Retinal pigment epithelial cell (primary cell): ENCODE data around the gene NSD1.
"Not testable (repeated sequence)": the region's sequence is repeated elsewhere in the genome, so short reads cannot be mapped to it uniquely, and the experiment has no call there.

ENCODE experiments used
- DNase-seq: peaks from one replicate; pipeline ENCODE4 v3.0.0-alpha.2; 2010; ENCODE audit warnings: low read depth
- H3K4me3 ChIP-seq: 2 replicates; pipeline ENCODE4 v1.5.1; 2011; ENCODE audit warnings: mild to moderate bottlenecking, low read length, control low read depth, moderate library complexity
- TF ChIP-seq, protein P1 (sequence below): conservative IDR thresholded peaks from 2 replicates; pipeline ENCODE4 v1.5.1; 2011; ENCODE audit warnings: low read depth, low read length, control low read depth, inconsistent platforms

The NSD1 gene

DNA sequence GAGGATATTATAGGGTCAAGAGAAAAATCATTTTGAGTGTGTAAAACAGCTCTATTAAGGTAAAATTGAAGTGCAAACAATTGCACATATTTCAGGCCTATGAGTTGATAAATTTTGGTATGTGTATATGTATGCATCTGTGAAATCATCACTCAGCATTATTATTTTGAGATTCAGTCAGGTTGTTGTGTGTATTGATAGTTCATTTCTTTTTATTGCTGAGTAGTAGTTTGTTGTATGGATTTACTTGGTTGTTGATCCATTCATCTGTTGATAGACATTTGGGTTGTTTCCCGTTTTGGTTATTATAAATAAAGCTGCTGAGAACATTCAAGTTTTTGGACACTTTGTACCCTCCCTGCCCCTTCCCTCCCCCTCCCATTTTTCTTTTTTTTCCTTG is 119.7 kb downstream of the NSD1 start:
- H3K4me3 ChIP-seq: no peak overlapping the region
- no peak for DNase-seq
- TF ChIP-seq, protein P1, sequence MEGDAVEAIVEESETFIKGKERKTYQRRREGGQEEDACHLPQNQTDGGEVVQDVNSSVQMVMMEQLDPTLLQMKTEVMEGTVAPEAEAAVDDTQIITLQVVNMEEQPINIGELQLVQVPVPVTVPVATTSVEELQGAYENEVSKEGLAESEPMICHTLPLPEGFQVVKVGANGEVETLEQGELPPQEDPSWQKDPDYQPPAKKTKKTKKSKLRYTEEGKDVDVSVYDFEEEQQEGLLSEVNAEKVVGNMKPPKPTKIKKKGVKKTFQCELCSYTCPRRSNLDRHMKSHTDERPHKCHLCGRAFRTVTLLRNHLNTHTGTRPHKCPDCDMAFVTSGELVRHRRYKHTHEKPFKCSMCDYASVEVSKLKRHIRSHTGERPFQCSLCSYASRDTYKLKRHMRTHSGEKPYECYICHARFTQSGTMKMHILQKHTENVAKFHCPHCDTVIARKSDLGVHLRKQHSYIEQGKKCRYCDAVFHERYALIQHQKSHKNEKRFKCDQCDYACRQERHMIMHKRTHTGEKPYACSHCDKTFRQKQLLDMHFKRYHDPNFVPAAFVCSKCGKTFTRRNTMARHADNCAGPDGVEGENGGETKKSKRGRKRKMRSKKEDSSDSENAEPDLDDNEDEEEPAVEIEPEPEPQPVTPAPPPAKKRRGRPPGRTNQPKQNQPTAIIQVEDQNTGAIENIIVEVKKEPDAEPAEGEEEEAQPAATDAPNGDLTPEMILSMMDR: no peak

DNA sequence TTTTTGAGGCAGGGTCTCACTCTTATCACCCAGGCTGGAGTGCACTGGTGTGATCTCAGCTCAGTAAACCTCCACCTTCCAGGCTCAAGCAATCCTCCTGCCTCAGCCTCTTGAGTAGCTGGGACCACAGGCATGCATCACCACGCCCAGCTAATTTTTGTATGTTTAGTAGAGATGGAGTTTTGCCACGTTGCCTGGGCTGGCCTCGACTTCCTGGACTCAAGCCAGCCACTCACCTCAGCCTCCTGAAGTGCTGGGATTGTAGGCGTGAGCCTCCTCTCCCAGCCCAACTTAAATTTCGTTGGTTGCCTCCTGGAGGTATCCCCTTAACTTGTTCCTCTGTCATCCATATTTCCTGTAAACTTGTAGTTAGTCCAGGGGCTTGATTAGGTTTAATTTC is 122.7 kb downstream of the NSD1 start:
- no peak for DNase-seq
- TF ChIP-seq, protein P1: no peak
- H3K4me3 ChIP-seq: no peak overlapping the region

DNA sequence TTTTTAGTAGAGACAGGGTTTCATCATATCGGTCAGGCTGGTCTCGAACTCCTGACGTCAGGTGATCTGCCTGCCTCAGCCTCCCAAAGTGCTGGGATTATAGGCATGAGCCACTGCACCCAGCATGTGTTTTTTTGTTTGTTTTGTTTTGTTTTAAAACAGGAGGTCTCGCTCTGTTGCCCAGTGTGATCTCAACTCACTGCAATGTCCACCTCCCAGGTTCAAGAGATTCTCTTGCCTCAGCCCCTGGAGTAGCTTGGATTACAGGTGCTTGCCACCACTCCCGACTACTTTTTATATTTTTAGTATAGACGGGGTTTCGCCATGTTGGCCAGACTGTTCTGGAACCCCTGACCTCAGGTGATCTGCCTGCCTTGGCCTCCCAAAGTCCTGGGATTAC is 125.1 kb downstream of the NSD1 start:
- DNase-seq, H3K4me3 ChIP-seq: not testable (repeated sequence)

GRCh38 chr5:177260961-177261360 is 127.4 kb downstream of the NSD1 start:
- TF ChIP-seq, protein P1: no peak
- no peak overlapping the region for H3K4me3 ChIP-seq
- no peak for DNase-seq

DNA sequence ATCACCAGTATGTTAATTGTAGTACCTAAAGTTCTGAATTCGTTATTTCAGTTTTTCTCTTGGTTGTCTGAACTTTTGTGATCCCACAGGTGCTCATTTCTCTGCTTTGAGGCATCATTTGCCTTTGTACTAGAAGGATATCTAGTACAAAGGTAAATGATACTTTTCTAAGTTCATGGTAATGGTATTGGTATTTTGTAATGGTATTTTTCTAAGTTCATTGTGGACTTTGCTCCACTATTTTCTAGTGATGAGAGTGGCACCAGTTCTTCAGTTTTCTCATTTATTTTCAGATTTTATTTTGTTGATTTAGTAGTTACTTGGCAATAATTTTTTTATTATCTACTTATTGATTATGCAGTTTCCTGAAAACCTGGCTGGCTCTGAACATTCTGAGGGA is 127.9 kb downstream of the NSD1 start:
- DNase-seq: no peak
- H3K4me3 ChIP-seq: no peak overlapping the region
- TF ChIP-seq, protein P1: no peak

DNA sequence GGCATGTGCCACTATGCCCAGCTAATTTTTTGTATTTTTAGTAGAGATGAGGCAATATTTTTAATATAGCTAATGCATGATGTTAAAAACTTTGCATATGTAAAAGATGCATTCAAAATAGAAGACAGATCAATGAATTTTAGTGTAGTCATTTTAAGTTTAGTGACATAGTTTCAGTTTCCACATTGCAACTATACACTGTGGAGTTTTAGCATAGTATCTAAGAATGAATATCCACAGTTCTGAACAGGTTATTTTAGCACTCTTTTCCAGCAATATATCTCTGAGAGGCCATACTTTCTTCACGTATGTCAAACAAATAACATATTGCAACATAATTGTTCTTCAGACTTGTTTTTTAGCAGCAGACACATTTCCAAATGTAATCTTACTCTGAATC is 130.6 kb downstream of the NSD1 start:
- no peak for DNase-seq
- TF ChIP-seq, protein P1: no peak
- H3K4me3 ChIP-seq: no peak overlapping the region

DNA sequence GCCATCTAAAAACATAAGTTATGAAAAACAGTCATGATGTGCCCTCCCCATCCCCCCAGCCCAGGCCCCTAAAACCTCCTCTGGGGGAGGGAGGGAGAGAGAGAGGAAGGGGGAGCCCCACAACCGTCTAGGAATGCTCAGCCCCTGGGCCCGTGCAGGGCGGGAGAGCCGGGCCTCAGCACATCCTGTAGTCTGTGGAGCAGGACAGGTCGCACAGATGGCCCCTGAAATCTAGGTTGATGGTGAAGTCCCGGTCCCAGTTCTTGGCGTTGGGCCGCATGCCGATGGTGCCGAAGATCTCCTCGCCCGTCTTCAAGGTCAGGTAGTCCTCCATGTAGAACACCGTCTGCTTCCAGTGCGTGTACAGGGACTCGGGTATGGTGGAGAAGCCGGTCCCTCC is 131.8 kb downstream of the NSD1 start:
- no peak overlapping the region for H3K4me3 ChIP-seq
- TF ChIP-seq, protein P1: no peak

More for the DNA sequence above, 131.8 kb downstream of the NSD1 start:
- DNase-seq: no peak
